DMS114 treated with DMSO at 0.1 percent for 48 hours (cell line): Measurements from ENCODE around the gene MAN1C1.

ENCODE experiments used
- DNase-seq: peaks from one replicate; lab custom pipeline; 2025; ENCODE audit not compliant: unreplicated experiment; lab: John Stamatoyannopoulos, UW

The MAN1C1 gene

GRCh38 chr1:25712299-25712970 is 95.8 kb downstream of the MAN1C1 start:
- DNase-seq = no peak

DNA sequence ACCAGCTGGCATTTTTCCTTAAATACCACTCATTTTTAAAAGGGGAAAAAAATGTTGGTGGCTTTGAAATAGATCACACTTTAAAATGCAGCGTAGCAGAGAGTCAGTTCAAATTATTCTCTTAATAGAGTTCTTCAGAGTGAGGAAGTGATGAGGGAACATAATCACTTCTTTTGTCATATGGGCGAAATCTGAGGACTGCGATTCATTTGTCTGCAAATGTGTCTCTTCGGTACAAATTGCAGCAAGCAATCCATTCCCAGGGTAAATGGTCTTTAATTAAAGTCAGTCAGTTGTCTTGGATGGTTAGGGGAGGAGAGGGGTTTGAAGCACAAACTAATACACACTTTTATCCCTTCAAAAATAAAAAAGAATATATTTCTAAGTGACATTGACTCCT is 97.4 kb downstream of the MAN1C1 start:
- DNase-seq = no peak

DNA sequence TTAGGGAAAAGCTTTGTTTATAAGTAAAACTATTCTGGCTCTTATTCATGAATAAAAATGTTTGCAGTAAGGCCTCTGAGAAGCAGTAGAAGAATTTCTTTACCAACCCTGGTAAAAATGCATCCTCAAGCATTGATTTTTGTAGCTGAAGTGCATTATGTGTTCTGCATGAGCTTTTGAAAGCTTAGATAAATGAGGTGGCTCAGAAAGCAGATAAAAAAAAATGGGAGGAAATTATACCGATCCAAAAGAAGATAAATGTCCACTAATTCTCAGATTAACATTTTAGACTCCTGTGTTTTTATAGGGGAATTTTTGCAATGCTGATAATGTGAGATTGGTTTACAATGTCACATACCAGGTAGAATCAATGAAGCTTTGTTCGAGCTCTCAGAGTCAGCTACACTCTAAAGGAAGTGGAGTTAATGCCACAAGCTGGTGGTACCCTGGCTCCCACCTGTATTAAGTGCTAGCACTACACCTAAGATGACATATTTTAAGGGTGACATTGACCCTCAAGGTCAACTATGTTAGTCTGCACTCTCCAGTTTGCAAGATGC is 97.9 kb downstream of the MAN1C1 start:
- no peak for DNase-seq

DNA sequence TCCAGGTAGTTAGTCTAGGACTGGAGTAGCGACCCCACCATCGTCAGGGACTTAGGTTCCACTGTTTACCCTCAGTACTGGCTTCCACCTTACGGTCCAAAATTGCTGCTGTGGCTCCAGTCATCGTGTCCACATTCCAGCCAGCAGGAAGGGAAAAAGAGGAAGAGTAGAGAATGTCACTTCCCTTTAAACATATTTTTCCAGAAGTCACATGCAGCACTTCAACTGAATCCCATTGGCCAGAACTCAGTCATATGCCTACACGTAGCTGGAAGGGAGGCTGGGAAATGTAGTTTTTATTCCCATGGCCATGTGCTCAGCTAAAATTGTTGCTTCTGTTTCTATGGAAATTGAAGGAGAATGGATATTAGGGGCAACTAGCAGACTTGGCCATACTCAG is 99.3 kb downstream of the MAN1C1 start:
- no peak for DNase-seq

GRCh38 chr1:25716320-25716719 is 99.7 kb downstream of the MAN1C1 start:
- no peak for DNase-seq

DNA sequence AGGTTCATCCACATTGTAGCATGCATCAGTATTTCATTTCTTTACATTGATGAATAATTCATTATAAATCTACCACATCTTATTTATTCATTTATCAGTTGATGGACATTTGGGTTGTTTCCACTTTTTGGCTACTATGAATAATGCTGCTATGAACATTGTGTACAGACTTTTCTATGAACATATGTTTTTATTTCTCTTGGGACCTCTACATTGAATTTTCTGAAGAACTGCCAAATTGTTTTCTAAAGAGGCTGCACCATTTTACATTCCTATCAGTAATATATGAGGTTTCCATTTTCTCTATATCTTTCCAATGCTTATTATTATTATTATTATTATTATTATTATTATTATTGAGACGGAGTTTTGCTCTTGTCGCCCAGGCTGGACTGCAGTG is 102.1 kb downstream of the MAN1C1 start:
- DNase-seq = no peak

- DNase-seq = no peak
Measured at GRCh38 chr1:25720624-25721023, 104.0 kb downstream of the MAN1C1 start.

- no peak for DNase-seq
Measured at GRCh38 chr1:25723250-25723880, 106.8 kb downstream of the MAN1C1 start.

DNA sequence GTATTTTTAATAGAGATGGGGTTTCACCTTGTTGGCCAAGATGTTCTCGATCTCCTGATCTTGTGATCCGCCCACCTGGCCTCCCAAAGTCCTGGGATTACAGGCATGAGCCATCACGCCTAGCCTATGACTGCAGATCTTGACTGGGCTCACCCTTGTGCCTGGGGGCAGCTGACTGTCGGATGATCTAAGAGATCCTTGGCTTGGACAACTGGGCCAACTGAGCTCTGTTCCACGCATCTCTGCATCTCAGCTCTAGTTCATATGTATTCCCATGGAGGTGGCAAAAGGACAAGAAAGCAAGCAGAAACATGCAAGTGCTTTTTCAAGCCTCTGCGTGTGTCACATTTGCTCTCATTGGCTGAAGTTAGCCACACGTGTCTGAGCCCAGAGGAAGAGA is 107.6 kb downstream of the MAN1C1 start:
- no peak for DNase-seq

- DNase-seq = no peak
Measured at GRCh38 chr1:25724966-25725365, 108.4 kb downstream of the MAN1C1 start.

DNA sequence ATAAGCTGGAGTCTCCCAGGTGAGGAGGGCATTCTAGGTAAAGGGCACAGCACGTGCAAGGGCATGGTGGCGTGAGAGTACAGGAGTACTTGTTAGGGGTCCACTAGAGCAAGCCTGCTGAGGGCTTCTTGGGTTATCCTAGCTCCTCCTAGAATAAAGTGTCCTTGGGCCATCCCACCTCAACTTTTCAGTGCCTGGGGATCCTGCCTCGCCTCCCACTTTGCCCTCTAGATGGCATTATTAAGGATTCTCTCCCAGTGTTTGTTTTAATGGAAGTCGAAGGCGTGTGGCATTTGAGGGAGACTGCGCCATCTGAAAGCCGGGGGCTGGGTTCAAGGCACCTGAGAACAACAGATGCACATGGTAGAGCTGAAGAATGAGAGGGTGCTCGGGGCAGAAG is 108.9 kb downstream of the MAN1C1 start:
- no peak for DNase-seq

DNA sequence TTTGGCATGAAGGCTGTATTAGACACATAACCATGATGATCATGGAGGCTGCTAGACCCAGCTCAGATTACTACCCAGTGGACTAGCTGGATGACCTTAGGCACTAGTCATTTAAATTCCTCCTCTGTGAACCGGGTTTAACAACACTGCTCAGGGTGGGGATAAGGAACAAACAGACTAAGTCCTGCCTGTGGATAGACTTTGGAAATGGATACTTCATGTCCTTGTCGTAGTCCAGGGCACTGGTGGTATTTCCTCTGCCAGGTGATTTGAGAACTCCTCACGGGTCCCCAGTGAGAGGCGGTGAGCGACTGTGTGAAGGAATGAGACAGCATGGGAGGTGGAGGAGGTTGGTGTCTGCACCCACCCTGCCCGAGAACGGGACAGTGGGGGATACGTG is 110.5 kb downstream of the MAN1C1 start:
- no peak for DNase-seq

DNA sequence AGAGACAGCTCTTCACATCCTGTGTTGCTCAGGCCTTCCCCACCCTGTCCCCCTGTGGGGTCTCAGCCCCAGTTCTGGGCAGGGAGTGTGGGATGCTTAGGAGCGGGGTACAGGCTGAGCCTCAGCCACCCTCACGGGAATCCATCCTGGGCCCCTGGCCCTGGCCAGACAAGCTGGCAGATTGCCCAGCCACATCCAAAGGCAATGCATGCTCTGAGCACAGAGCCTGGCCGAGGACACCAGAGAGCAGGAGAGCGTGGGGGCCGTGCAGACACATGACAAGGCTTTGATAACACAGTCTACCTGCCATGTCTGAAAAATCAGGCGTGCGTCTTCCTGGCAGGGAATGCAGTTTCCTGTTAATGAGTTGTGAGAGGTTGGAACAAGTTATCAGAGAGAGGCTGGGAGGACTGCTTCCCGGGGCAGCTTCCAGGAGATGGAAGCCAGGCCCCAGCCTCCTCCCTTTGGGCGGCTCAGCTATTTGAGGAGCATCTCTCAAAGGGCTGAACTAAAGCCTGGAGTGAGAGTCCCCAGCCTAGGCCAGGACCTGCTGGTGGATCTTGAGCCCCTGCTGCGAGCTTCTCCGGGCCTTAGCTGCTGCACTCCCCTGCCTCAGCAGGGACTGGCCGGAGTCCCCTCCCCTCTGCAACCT is 111.2 kb downstream of the MAN1C1 start:
- no peak for DNase-seq

DNA sequence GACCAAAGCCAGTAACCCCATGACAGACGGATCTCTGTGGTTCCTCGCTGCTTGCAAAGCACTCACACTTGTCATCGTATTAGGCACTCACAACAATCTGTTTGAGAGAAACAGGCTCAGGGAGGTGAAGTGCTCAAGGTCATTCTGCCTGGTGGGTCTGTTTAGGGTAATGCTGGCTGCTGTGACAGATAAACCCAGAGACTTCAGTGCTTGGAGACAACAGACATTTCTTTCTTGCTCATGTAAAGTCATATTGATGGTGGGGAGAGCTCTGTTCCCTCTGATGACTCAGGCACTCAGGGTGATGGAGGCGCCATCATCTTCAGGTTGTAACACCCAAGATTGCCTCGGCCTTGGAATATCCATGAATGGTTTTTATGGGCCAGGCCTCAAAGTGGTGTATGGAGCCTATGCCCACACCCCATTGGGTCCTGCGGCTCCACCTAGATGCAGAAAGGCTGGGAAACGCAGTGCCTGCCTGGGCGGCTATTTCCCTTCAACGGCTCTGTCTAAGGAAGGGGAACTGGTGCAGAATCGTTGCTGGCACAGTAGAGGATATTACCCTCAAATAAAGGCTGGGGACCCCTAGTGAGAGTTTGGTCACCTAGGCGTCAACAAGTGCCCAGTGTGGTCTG is 111.8 kb downstream of the MAN1C1 start:
- DNase-seq = no peak

DNA sequence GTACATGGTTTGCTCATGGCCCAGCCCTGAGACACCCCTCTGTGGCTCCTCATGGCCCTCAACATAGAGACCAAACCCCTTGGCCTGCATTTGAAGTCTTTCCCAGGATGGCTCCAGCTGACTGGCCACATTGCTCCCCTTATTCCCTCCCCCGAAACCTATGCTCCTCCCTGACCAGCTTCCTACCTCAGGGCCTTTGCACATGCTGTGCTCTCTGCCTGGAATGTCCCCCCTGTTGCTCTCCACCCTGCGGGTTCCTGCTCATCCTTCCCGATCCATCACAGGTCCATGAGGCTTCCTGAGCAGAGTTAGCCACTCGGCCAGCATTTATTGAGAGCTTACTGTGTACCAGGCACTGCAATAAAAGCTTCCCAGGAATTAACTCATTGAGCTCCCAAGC is 112.5 kb downstream of the MAN1C1 start:
- no peak for DNase-seq

DNA sequence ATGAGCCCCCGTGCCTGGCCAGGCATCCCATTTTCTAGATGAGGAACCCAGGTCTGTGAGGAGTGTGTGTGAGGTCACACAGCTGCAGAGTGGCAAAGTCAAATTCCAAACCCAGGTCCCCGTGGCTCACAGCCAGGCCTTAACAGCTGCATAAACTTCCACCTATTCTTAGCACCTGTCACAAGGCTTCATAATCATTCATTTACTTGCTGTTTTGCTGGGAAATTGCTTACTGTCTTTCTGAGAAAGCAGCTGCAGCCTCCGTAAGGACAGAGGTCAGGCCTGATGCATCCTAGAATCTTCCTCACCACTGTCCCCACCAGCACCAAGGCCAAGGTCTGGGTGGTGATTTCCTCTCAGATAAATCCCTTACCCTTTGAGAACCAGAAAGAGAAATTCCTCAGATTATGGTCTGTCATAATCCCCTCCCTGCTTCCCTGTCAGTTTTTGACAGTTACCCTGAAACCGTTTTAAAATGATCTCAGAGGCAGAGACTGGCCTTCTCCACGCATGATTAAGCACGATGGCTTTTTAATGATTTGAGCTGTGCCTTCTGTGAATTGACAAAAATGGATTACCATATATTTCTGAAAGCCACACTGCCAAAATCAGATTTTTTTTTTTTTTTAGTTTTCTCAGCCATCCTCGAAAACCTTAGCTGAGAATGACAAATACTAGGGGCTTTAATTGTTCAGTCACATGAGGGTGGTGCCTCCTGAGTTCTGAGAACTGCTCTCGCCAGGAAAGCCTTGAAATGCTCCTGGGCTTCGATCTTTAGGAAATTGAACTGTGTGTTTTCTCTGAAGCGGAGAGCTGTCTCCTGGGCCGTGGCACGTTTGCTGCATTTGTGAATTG is 113.4 kb downstream of the MAN1C1 start:
- DNase-seq = no peak

GRCh38 chr1:25731148-25731547 is 114.6 kb downstream of the MAN1C1 start:
- no peak for DNase-seq

DNA sequence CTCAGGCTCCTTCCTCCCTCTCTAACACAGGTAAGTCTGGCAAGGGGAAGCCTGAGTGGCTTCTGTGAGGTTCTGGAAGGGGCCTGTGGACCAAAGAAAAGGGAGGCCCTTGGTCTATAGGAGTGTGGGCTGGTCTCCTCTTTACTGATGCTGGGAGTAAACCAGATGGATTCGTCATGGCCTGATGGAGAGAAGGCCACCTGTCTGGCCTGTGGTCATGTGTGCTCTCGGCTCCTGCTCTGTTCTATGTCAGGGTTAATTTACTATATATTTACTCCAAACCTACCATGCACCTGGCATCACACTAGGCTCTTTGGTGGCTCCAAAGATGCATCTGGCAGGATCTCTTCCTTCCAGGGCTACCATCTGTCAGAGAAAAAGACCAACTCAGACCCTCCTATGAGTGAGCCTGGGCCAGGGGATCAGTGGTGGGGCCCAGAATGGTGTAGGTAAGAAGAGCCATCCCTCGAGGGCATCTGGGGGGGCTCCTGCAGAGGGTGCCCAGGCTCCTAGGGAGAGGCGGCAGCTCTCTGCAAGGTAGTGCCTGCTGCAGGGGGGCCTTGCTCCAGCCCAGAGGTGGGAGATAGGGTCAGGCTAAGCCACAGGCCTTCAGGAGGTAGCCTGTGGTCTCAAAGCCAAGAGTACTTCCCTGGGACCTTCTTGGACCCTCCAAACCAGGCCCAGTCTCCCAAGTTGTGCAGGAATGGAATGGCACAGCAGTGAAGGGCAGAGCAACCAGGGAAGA is 115.2 kb downstream of the MAN1C1 start:
- DNase-seq = no peak

DNA sequence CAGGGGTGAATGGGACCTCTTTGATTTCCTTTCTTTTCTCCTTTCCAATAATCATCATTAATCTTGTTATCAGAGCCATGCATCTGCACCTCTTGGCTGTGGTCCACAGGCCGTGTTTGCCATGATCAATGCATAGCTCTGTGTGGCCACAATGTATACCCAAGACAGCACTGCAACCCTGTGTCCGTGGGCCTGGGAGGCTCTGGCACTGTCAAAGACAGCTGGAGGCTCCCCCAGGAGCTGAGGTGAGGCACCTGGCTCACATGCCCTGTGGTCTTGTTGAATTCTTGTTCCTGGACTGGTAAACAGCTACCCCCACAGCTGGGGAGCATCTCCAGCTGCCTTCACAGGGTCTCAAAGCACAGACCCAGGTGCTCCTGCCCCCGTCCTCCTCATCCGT is 116.2 kb downstream of the MAN1C1 start:
- no peak for DNase-seq

DNA sequence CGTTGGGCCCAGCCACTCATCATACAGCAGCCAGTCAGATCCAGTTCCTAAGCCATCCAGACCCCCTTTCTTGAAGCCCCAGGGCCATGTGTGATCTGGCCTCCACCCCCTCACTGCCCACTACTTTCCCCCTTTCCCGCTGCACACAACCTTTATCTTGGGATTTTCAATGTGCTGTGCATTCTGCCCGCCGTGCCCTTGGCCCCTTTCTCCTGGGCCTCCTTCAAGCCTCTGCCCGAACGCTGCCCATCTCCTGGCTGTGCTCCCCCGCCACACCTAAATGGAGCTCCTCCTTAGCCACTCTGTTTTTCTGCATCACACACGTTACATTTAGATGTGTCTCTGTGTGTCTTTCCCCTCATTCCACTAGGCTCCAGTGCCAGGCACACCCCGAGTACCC is 116.7 kb downstream of the MAN1C1 start:
- DNase-seq = no peak
